H1 (cell line): ENCODE data around the gene ZFAND6. TPM values are rescaled to one million over a fixed set of nuclear protein-coding genes. Genes with fewer than 3 reads are reported as not detected.

Experiments
- CTCF ChIA-PET: fragments of 300-600 bp; sonication (Branson Sonifier 250); formaldehyde crosslinking; loops from one replicate; lab custom pipeline; 2021; ENCODE audit not compliant: partially characterized antibody; lab: Charles Lee
- POLR2A ChIA-PET: fragments of 300-600 bp; sonication (Branson Sonifier 250); formaldehyde crosslinking; loops from one replicate; lab custom pipeline; 2021; ENCODE audit warnings: inconsistent platforms; ENCODE audit not compliant: partially characterized antibody; lab: Charles Lee
- DNase-seq, 2 experiments: peaks; one replicate each; pipeline versions ENCODE4 v3.0.0 to v3.0.0-alpha.2; 2010 to 2022; ENCODE audit warnings: low spot score in 2 of 2, low read depth in 1 of 2, mixed read lengths in 1 of 2
- FAIRE-seq: peaks from 2 replicates; lab custom pipeline; 2011; peaks lifted over from hg19 to GRCh38; lab: Jason Lieb, UNC
- H2AFZ ChIP-seq: 2 replicates; pipeline ENCODE4 v1.8.1; 2012; ENCODE audit warnings: low read length, inconsistent platforms
- H2AK5ac ChIP-seq: 2 replicates; pipeline ENCODE4 v1.6.1; 2013; ENCODE audit warnings: low read depth, low read length
- H2BK120ac ChIP-seq: replicated peaks from 2 replicates; pipeline ENCODE3; 2013; ENCODE audit warnings: low read depth, low read length, inconsistent platforms
- H2BK12ac ChIP-seq: 2 replicates; pipeline ENCODE4 v1.6.1; 2013; ENCODE audit warnings: low read depth, low read length
- H2BK15ac ChIP-seq: 2 replicates; pipeline ENCODE4 v1.6.1; 2013; ENCODE audit warnings: low read length
- H2BK20ac ChIP-seq: 2 replicates; pipeline ENCODE4 v1.6.1; 2013; ENCODE audit warnings: low read length
- H2BK5ac ChIP-seq: 2 replicates; pipeline ENCODE4 v1.6.1; 2013; ENCODE audit warnings: low read depth, low read length
- H3K14ac ChIP-seq: 2 replicates; pipeline ENCODE4 v1.6.1; 2013; ENCODE audit warnings: inconsistent platforms; ENCODE audit not compliant: insufficient read length
- H3K18ac ChIP-seq: 2 replicates; pipeline ENCODE4 v1.6.1; 2013; ENCODE audit warnings: low read length; ENCODE audit errors: extremely low read depth
- H3K23ac ChIP-seq: 2 replicates; pipeline ENCODE4 v1.6.1; 2013; ENCODE audit warnings: inconsistent platforms; ENCODE audit not compliant: insufficient read length
- H3K23me2 ChIP-seq: 2 replicates; pipeline ENCODE4 v1.6.1; 2013; ENCODE audit warnings: low read depth, low read length
- H3K27ac ChIP-seq: 2 replicates; pipeline ENCODE4 v1.6.1; 2011; ENCODE audit warnings: low read depth, low read length, inconsistent platforms
- H3K27me3 ChIP-seq, 4 experiments: replicated peaks in 1 of 4; 1 replicate in 1 of 4; 2 replicates in 3 of 4; pipeline versions ENCODE4 v1.6.1 to v1.8.1; 2011 to 2013; ENCODE audit warnings: low read length in 3 of 4, mild to moderate bottlenecking in 3 of 4, inconsistent platforms in 2 of 4, mixed read lengths in 2 of 4, moderate library complexity in 1 of 4; ENCODE audit not compliant: control insufficient read depth in 3 of 4, insufficient read depth in 3 of 4; ENCODE audit errors: extremely low read depth in 1 of 4
- H3K36me3 ChIP-seq, 4 experiments: 2 replicates each; pipeline versions ENCODE4 v1.6.1 to v1.8.1; 2011 to 2013; ENCODE audit warnings: mild to moderate bottlenecking in 4 of 4, low read length in 3 of 4, moderate library complexity in 2 of 4, control low read depth in 1 of 4, inconsistent platforms in 1 of 4; ENCODE audit not compliant: insufficient read depth in 4 of 4, control insufficient read depth in 2 of 4
- H3K4ac ChIP-seq: replicated peaks from 2 replicates; pipeline ENCODE3; 2013; ENCODE audit warnings: low read length, low read depth, mixed read lengths, inconsistent platforms; ENCODE audit not compliant: insufficient read length
- H3K4me1 ChIP-seq, 4 experiments: replicated peaks in 1 of 4; 1 replicate in 1 of 4; 2 replicates in 3 of 4; pipeline versions ENCODE4 v1.6.1 to v1.8.1; 2011 to 2013; ENCODE audit warnings: low read length in 3 of 4, inconsistent platforms in 2 of 4, mixed read lengths in 1 of 4; ENCODE audit not compliant: insufficient read depth in 4 of 4, control insufficient read depth in 3 of 4
- H3K4me2 ChIP-seq, 2 experiments: 2 replicates each; pipeline versions ENCODE4 v1.6.1 to v1.8.1; 2011 to 2013; ENCODE audit warnings: low read depth in 2 of 2, low read length in 2 of 2, control low read depth in 1 of 2, inconsistent platforms in 1 of 2, mild to moderate bottlenecking in 1 of 2; ENCODE audit not compliant: insufficient read depth in 1 of 2
- H3K4me3 ChIP-seq, 4 experiments: fragments of 200-600, 300-600 bp in 1 of 4; sonication (generic), shearing (Covaris generic), sonication (Bioruptor Twin) in 1 of 4; 2 replicates each; pipeline versions ENCODE4 v1.5.1 to v1.8.1; 2011 to 2016; ENCODE audit warnings: low read length in 4 of 4, low read depth in 3 of 4, control low read depth in 2 of 4, inconsistent platforms in 2 of 4, mild to moderate bottlenecking in 2 of 4, mixed read lengths in 1 of 4, moderate library complexity in 1 of 4; ENCODE audit not compliant: insufficient read depth in 2 of 4; ENCODE audit errors: extremely low read depth in 1 of 4
- H3K56ac ChIP-seq: replicated peaks from 2 replicates; pipeline ENCODE3; 2013; ENCODE audit warnings: low read depth, mild to moderate bottlenecking, mixed read lengths, low read length, inconsistent platforms; ENCODE audit not compliant: insufficient read length
- H3K79me1 ChIP-seq: 2 replicates; pipeline ENCODE4 v1.6.1; 2013; ENCODE audit warnings: low read depth, low read length, control low read depth
- H3K79me2 ChIP-seq, 2 experiments: 2 replicates each; pipeline versions ENCODE4 v1.6.1 to v1.8.1; 2012 to 2013; ENCODE audit warnings: low read length in 2 of 2, mild to moderate bottlenecking in 2 of 2, inconsistent platforms in 1 of 2; ENCODE audit not compliant: insufficient read depth in 2 of 2, control insufficient read depth in 1 of 2
- H3K9ac ChIP-seq, 4 experiments: replicated peaks in 1 of 4; 1 replicate in 1 of 4; 2 replicates in 3 of 4; pipeline versions ENCODE4 v1.6.1 to v1.8.1; 2011 to 2013; ENCODE audit warnings: low read depth in 3 of 4, low read length in 3 of 4, control low read depth in 2 of 4, mild to moderate bottlenecking in 2 of 4, moderate library complexity in 2 of 4, inconsistent platforms in 1 of 4; ENCODE audit errors: extremely low read depth in 1 of 4
- H3K9me3 ChIP-seq, 2 experiments: 2 replicates each; pipeline versions ENCODE4 v1.6.1 to v1.8.1; 2012 to 2013; ENCODE audit warnings: mild to moderate bottlenecking in 2 of 2, moderate library complexity in 2 of 2, control low read depth in 1 of 2, inconsistent platforms in 1 of 2, low read depth in 1 of 2, low read length in 1 of 2, mixed read lengths in 1 of 2; ENCODE audit not compliant: insufficient read depth in 2 of 2
- H4K20me1 ChIP-seq, 2 experiments: replicated peaks in 1 of 2; 2 replicates each; pipeline versions ENCODE3 to v1.8.1; 2011 to 2013; ENCODE audit warnings: inconsistent platforms in 2 of 2, low read length in 2 of 2, mild to moderate bottlenecking in 1 of 2; ENCODE audit not compliant: insufficient read depth in 2 of 2, control insufficient read depth in 1 of 2
- H4K5ac ChIP-seq: 2 replicates; pipeline ENCODE4 v1.6.1; 2013; ENCODE audit warnings: low read length, low read depth, mixed read lengths, inconsistent platforms; ENCODE audit not compliant: insufficient read length
- H4K8ac ChIP-seq: 2 replicates; pipeline ENCODE4 v1.8.0; 2013; ENCODE audit warnings: mild to moderate bottlenecking, moderate library complexity, low read length, inconsistent platforms; ENCODE audit not compliant: insufficient read depth; ENCODE audit errors: extremely low read depth
- H4K91ac ChIP-seq: replicated peaks from 2 replicates; pipeline ENCODE3; 2013; ENCODE audit warnings: low read length, mixed read lengths, inconsistent platforms; ENCODE audit not compliant: insufficient read length
- CHD2 ChIP-seq: IDR thresholded peaks from 2 replicates; pipeline ENCODE4 v1.6.1; 2012; ENCODE audit warnings: low read length, improper control_type of control experiment
- TCF12 ChIP-seq: IDR thresholded peaks from 2 replicates; pipeline ENCODE4 v1.6.1; 2011; ENCODE audit warnings: low read depth, mild to moderate bottlenecking, low read length
- WGBS, 2 experiments: shearing (Covaris generic) in 1 of 2; methylation state at CpG; one replicate each; pipeline versions ENCODE4 v1.1.6 to v1.1.7; 2013 to 2015; ENCODE audit warnings: low lambda C conversion rate in 2 of 2, mixed read lengths in 2 of 2, inconsistent platforms in 1 of 2, low coverage in 1 of 2, missing lambda C conversion rate in 1 of 2; ENCODE audit not compliant: insufficient replicate concordance in 2 of 2, insufficient coverage in 1 of 2, insufficient read length in 1 of 2; ENCODE audit errors: extremely low coverage in 1 of 2, missing lambda C conversion rate in 1 of 2; 5-methylcytosine and 5-hydroxymethylcytosine counted together
- polyA plus RNA-seq, 7 experiments: library from polyadenylated mRNA; depleted of rRNA in 3 of 7; stranded (reverse) in 5 of 7; unstranded in 2 of 7; fragments of >200 nt in 5 of 7; fragments of 200-250 nt in 2 of 7; gene quantifications; 1 replicate in 5 of 7; 2 replicates in 1 of 7; 4 replicates in 1 of 7; pipeline versions ENCODE4 v1.2.1 to v1.2.3, GENCODE V29; 2011 to 2013; ENCODE audit warnings: missing spikeins in 2 of 7, mixed read lengths in 2 of 7
- total RNA-seq: library from RNA; stranded (reverse); fragmentation: NEBNext Ultra II Directional; extraction: Animal tissue kit (Norgen Biotek cat#: 25700); gene quantifications from 2 replicates; pipeline ENCODE4 v1.2.1, GENCODE V29; 2021

ZFAND6 gene
- total and polyA plus RNA-seq, 2 of the 8 experiments (the other 6 are each of a cell fraction or from before 2014, with no cell fraction given) = 136 to 237 TPM

DNA sequence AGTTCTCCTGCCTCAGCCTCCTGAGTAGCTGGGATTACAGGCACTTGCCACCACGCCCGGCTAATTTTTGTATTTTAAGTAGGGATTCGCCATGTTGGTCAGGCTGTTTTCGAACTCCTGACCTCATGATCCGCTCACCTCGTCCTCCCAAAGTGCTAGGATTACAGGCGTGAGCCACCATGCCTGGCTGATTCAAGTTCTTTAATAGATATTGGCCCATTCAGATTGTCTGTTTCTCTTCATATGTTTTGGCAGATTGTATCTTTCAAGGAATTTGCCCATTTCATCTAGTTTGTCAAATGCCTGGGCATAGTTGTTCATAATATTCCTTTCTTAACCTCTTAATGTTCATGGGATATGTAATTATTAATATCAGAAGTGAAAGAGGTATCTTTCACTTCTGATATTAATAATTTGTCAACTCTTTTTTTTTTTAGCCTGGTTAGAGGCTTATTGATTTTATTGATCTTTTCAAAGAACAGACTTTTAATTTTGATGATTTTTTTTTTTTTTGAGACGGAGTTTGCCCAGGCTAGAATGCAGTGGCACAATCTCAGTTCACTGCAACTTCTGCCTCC lies 40.2 kb upstream of the ZFAND6 start:
- Histone ChIP-seq H2AFZ (no peak overlapping the region), H3K36me3 (no peaks in the 10 kb centered on the region), H3K4me1 (no peaks in the 10 kb centered on the region), H3K27me3 (no peaks in the 10 kb centered on the region), H2BK120ac (no peak overlapping the region), H3K23ac (no peak overlapping the region), H3K79me2 (no peaks in the 10 kb centered on the region), H4K20me1 (no peaks in the 10 kb centered on the region), H3K9ac (no peak overlapping the region), H2BK5ac (no peak overlapping the region), H3K4me2 (no peak overlapping the region), H3K27ac (no peak overlapping the region), H3K14ac (no peak overlapping the region), H4K8ac (no peak overlapping the region), H3K56ac (no peak overlapping the region), H2BK15ac (no peak overlapping the region), H4K91ac (no peak overlapping the region), H3K4me3 (no peak overlapping the region), H4K5ac (no peak overlapping the region), H3K9me3 (no peaks in the 10 kb centered on the region; a peak in 2 of 4 replicates), H3K18ac (no peak overlapping the region), H3K4ac (no peak overlapping the region), H3K79me1 (no peaks in the 10 kb centered on the region), H2BK20ac (no peak overlapping the region), H2AK5ac (no peak overlapping the region), H3K23me2 (no peaks in the 10 kb centered on the region), H2BK12ac (no peak overlapping the region)
- POLR2A ChIA-PET = interaction anchor here (1.2 kb wide), 1 partner anchor 40 kb away, joined by 3 read pairs; the partner anchor contains the start of gene ZFAND6
- no peak for DNase-seq
- CTCF ChIA-PET = no interaction called here
- 95% methylated on average over 8 of the region's 8 CpGs; no CpG with 5 or more reads in 1 of the 2 experiments for WGBS, 2 experiments
- no peak for FAIRE-seq
- TF ChIP-seq TCF12 (no peak), CHD2 (no peak)
